K562 (cell line): ENCODE results near the gene HAPSTR1. TPM values are rescaled to one million over a fixed set of nuclear protein-coding genes. Genes with fewer than 3 reads are reported as not detected.

Experiments used
- CBFA2T2 ChIP-seq: fragments of 450-650 bp; conservative IDR thresholded peaks from 2 replicates; pipeline ENCODE4 v1.6.1; 2017; ENCODE audit warnings: mild to moderate bottlenecking
- RNF2 ChIP-seq: sonication (generic); IDR thresholded peaks from 2 replicates; pipeline ENCODE4 v1.6.1; 2016
- YBX1 ChIP-seq: fragments of 450-650 bp; IDR thresholded peaks from 2 replicates; pipeline ENCODE4 v1.7.1; 2016; ENCODE audit warnings: mild to moderate bottlenecking
- ZC3H4 ChIP-seq: sonication (generic); formaldehyde crosslinking; IDR thresholded peaks from 2 replicates; pipeline ENCODE4 v1.9.0; 2021; ENCODE audit warnings: missing genetic modification reagents, borderline replicate concordance
- ZNF23 ChIP-seq: fragments of 250-450 bp; sonication (Bioruptor Pico); IDR thresholded peaks from 2 replicates; pipeline ENCODE4 v1.4.0; 2020; ENCODE audit warnings: mild to moderate bottlenecking
- polyA plus RNA-seq, 8 experiments: library from polyadenylated mRNA; depleted of rRNA in 4 of 8; stranded (reverse) in 5 of 8; unstranded in 3 of 8; fragments of >200 nt; fragmentation: Nextera tagmentation in 2 of 8; fragmentation: Illumina TruSeq in 1 of 8; extraction: Ambion mirVana in 2 of 8; extraction: Trizol in 1 of 8; gene quantifications; 2 replicates each; pipeline versions ENCODE4 v1.2.1 to v1.2.3, GENCODE V29; 2011 to 2014; ENCODE audit warnings: inconsistent platforms in 1 of 8, missing spikeins in 1 of 8
- total RNA-seq, 7 experiments: library from RNA; depleted of rRNA in 6 of 7; stranded (reverse); fragments of >200 nt in 6 of 7; fragmentation: Illumina TruSeq in 2 of 7; extraction: Trizol in 2 of 7; gene quantifications; 2 replicates each; pipeline versions ENCODE4 v1.2.1 to v1.2.3, GENCODE V29; 2011 to 2021; ENCODE audit warnings: low replicate concordance in 1 of 7
- TF ChIP-seq, protein P1 (sequence below): fragments of 250-450 bp; sonication (Bioruptor Pico); IDR thresholded peaks from 2 replicates; pipeline ENCODE4 v1.4.0; 2020
- TF ChIP-seq, protein P2 (sequence below): sonication (generic); formaldehyde crosslinking; IDR thresholded peaks from 2 replicates; pipeline ENCODE4 v1.9.0; 2022; ENCODE audit warnings: mild to moderate bottlenecking, missing genetic modification reagents
- TF ChIP-seq, protein P3 (sequence below): fragments of 250-450 bp; sonication (Bioruptor Pico); IDR thresholded peaks from 2 replicates; pipeline ENCODE4 v1.5.0; 2021; ENCODE audit warnings: mild to moderate bottlenecking, borderline replicate concordance
- TF ChIP-seq, protein P4 (sequence below), 2 experiments: IDR thresholded peaks; 2 replicates each; pipeline ENCODE4 v1.6.1; 2012; ENCODE audit warnings: improper control_type of control experiment in 2 of 2, low read depth in 2 of 2, low read length in 2 of 2, borderline replicate concordance in 1 of 2
- TF ChIP-seq, protein P5 (sequence below): fragments of 450-650 bp; formaldehyde crosslinking; IDR thresholded peaks from 2 replicates; pipeline ENCODE4 v1.4.0; 2022; ENCODE audit warnings: mild to moderate bottlenecking, moderate library complexity

Gene HAPSTR1
- total and polyA plus RNA-seq, 9 of the 15 experiments (the other 6 are each of a cell fraction or from before 2014, with no cell fraction given): 10.8 to 67.9 (median 36.5) TPM

DNA sequence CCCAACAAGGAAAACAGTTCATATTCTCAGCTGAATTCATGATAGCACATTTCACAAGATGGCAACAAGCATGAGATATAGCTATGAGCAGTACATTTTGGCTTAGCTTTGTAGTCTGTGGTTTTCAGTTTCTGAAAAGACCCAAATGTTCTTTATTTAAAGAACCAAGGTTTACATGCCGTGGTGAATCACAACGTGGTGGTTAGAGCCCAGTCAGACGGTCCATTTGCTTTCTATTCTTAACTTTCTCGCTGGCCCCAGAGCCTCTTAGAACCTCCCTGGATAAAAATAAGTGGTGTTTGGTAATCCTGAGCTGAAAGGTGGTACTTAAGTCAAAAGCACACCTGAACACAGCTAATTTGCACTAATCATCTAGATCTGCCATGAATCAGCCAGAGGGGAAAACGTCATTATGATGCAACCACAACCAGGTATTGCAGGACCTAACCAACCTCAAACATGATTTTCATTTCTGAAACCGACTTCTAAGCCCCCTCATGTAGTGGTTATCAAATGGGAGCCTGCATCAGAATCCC, 18.6 kb upstream of the HAPSTR1 start (continued):
- TF ChIP-seq, protein P1, sequence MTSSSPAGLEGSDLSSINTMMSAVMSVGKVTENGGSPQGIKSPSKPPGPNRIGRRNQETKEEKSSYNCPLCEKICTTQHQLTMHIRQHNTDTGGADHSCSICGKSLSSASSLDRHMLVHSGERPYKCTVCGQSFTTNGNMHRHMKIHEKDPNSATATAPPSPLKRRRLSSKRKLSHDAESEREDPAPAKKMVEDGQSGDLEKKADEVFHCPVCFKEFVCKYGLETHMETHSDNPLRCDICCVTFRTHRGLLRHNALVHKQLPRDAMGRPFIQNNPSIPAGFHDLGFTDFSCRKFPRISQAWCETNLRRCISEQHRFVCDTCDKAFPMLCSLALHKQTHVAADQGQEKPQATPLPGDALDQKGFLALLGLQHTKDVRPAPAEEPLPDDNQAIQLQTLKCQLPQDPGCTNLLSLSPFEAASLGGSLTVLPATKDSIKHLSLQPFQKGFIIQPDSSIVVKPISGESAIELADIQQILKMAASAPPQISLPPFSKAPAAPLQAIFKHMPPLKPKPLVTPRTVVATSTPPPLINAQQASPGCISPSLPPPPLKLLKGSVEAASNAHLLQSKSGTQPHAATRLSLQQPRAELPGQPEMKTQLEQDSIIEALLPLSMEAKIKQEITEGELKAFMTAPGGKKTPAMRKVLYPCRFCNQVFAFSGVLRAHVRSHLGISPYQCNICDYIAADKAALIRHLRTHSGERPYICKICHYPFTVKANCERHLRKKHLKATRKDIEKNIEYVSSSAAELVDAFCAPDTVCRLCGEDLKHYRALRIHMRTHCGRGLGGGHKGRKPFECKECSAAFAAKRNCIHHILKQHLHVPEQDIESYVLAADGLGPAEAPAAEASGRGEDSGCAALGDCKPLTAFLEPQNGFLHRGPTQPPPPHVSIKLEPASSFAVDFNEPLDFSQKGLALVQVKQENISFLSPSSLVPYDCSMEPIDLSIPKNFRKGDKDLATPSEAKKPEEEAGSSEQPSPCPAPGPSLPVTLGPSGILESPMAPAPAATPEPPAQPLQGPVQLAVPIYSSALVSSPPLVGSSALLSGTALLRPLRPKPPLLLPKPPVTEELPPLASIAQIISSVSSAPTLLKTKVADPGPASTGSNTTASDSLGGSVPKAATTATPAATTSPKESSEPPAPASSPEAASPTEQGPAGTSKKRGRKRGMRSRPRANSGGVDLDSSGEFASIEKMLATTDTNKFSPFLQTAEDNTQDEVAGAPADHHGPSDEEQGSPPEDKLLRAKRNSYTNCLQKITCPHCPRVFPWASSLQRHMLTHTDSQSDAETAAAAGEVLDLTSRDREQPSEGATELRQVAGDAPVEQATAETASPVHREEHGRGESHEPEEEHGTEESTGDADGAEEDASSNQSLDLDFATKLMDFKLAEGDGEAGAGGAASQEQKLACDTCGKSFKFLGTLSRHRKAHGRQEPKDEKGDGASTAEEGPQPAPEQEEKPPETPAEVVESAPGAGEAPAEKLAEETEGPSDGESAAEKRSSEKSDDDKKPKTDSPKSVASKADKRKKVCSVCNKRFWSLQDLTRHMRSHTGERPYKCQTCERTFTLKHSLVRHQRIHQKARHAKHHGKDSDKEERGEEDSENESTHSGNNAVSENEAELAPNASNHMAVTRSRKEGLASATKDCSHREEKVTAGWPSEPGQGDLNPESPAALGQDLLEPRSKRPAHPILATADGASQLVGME (CRISPR knock-in tag): no peak
- TF ChIP-seq, protein P2, sequence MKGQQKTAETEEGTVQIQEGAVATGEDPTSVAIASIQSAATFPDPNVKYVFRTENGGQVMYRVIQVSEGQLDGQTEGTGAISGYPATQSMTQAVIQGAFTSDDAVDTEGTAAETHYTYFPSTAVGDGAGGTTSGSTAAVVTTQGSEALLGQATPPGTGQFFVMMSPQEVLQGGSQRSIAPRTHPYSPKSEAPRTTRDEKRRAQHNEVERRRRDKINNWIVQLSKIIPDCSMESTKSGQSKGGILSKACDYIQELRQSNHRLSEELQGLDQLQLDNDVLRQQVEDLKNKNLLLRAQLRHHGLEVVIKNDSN (CRISPR knock-in tag): no peak
- no peak for TF ChIP-seq RNF2
- TF ChIP-seq ZC3H4 (CRISPR knock-in tag): no peak
- TF ChIP-seq, protein P3, sequence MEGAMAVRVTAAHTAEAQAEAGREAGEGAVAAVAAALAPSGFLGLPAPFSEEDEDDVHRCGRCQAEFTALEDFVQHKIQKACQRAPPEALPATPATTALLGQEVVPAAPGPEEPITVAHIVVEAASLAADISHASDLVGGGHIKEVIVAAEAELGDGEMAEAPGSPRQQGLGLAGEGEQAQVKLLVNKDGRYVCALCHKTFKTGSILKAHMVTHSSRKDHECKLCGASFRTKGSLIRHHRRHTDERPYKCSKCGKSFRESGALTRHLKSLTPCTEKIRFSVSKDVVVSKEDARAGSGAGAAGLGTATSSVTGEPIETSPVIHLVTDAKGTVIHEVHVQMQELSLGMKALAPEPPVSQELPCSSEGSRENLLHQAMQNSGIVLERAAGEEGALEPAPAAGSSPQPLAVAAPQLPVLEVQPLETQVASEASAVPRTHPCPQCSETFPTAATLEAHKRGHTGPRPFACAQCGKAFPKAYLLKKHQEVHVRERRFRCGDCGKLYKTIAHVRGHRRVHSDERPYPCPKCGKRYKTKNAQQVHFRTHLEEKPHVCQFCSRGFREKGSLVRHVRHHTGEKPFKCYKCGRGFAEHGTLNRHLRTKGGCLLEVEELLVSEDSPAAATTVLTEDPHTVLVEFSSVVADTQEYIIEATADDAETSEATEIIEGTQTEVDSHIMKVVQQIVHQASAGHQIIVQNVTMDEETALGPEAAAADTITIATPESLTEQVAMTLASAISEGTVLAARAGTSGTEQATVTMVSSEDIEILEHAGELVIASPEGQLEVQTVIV: 0 out of 2 replicates have a peak, but pooled peaks have one; percentile 34
- no peak for TF ChIP-seq ZNF23 (CRISPR knock-in tag)
- no peak for TF ChIP-seq YBX1
- TF ChIP-seq, protein P4, sequence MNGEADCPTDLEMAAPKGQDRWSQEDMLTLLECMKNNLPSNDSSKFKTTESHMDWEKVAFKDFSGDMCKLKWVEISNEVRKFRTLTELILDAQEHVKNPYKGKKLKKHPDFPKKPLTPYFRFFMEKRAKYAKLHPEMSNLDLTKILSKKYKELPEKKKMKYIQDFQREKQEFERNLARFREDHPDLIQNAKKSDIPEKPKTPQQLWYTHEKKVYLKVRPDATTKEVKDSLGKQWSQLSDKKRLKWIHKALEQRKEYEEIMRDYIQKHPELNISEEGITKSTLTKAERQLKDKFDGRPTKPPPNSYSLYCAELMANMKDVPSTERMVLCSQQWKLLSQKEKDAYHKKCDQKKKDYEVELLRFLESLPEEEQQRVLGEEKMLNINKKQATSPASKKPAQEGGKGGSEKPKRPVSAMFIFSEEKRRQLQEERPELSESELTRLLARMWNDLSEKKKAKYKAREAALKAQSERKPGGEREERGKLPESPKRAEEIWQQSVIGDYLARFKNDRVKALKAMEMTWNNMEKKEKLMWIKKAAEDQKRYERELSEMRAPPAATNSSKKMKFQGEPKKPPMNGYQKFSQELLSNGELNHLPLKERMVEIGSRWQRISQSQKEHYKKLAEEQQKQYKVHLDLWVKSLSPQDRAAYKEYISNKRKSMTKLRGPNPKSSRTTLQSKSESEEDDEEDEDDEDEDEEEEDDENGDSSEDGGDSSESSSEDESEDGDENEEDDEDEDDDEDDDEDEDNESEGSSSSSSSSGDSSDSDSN (IDR thresholded peaks at IDR 0.05; ENCODE audit: borderline replicate concordance in 1 of 2, low read depth in 2 of 2, low read length in 2 of 2): no peak
- TF ChIP-seq, protein P5, sequence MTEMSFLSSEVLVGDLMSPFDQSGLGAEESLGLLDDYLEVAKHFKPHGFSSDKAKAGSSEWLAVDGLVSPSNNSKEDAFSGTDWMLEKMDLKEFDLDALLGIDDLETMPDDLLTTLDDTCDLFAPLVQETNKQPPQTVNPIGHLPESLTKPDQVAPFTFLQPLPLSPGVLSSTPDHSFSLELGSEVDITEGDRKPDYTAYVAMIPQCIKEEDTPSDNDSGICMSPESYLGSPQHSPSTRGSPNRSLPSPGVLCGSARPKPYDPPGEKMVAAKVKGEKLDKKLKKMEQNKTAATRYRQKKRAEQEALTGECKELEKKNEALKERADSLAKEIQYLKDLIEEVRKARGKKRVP (CRISPR knock-in tag): peak; percentile 56
- no peak for TF ChIP-seq CBFA2T2
